HG02759 (cell line): Measurements from ENCODE around the gene USP22.
"Not testable (repeated sequence)": the region's sequence is repeated elsewhere in the genome, so short reads cannot be mapped to it uniquely, and the experiment has no call there.

Experiments used
- ATAC-seq: cut with Tn5 transposase; IDR thresholded peaks from one replicate; pipeline ENCODE4 v1.9.1; 2021; ENCODE audit warnings: mild to moderate bottlenecking, moderate library complexity; ENCODE audit not compliant: unreplicated experiment

Gene USP22

GRCh38 chr17:21042458-21043295 is at the start of gene USP22:
Gene USP22, minus strand, starts transcription at chr17:21043011. Its CDS starts 176 bp downstream, at chr17:21042835.
- peak; percentile 65 for ATAC-seq

GRCh38 chr17:21090902-21091618 is 48.2 kb upstream of the USP22 start:
- no peak for ATAC-seq

- peak; percentile 56 for ATAC-seq
These were observed 47.4 kb upstream of the USP22 start for GRCh38 chr17:21089933-21090901.

- no peak for ATAC-seq
These were observed 46.3 kb upstream of the USP22 start for GRCh38 chr17:21089145-21089544.

- no peak for ATAC-seq
These were observed 42.9 kb upstream of the USP22 start for GRCh38 chr17:21085707-21086106.

- not testable (repeated sequence) for ATAC-seq
These were observed 42.5 kb upstream of the USP22 start for GRCh38 chr17:21085280-21085679.

- no peak for ATAC-seq
These were observed 39.2 kb upstream of the USP22 start for GRCh38 chr17:21082001-21082436.

- no peak for ATAC-seq
These were observed 36.4 kb upstream of the USP22 start for GRCh38 chr17:21079196-21079595.

- no peak for ATAC-seq
These were observed 35.4 kb upstream of the USP22 start for GRCh38 chr17:21078016-21078780.

GRCh38 chr17:21077281-21077680 is 34.5 kb upstream of the USP22 start:
- ATAC-seq: no peak

GRCh38 chr17:21076242-21076641 is 33.4 kb upstream of the USP22 start:
- ATAC-seq: no peak

- no peak for ATAC-seq
These were observed 32.9 kb upstream of the USP22 start for GRCh38 chr17:21075739-21076085.

GRCh38 chr17:21072745-21073197 is 30.0 kb upstream of the USP22 start:
- no peak for ATAC-seq

- ATAC-seq: no peak
These were observed 23.6 kb upstream of the USP22 start for GRCh38 chr17:21066394-21066793.

GRCh38 chr17:21061971-21062526 is 19.2 kb upstream of the USP22 start:
- peak; percentile 75 for ATAC-seq

- ATAC-seq: no peak
These were observed 18.5 kb upstream of the USP22 start for GRCh38 chr17:21061158-21061835.

GRCh38 chr17:21059761-21060160 is 16.9 kb upstream of the USP22 start:
- ATAC-seq: no peak

- ATAC-seq: no peak
These were observed 15.5 kb upstream of the USP22 start for GRCh38 chr17:21058098-21058893.
